ENCODE data around the gene SSTR5.

SSTR5 gene

GRCh38 chr16:1095450-1096168 lies 23.1 kb downstream of the SSTR5 start:
- no peak overlapping the region for H3K4me3 ChIP-seq (ENCODE audit: low read depth, low read length)
- no peak for DNase-seq (ENCODE audit: low read depth)
- TF ChIP-seq CTCF (IDR thresholded peaks at IDR 0.05; ENCODE audit: insufficient read depth, low read depth, low read length, missing control alignments), result no peak

DNA sequence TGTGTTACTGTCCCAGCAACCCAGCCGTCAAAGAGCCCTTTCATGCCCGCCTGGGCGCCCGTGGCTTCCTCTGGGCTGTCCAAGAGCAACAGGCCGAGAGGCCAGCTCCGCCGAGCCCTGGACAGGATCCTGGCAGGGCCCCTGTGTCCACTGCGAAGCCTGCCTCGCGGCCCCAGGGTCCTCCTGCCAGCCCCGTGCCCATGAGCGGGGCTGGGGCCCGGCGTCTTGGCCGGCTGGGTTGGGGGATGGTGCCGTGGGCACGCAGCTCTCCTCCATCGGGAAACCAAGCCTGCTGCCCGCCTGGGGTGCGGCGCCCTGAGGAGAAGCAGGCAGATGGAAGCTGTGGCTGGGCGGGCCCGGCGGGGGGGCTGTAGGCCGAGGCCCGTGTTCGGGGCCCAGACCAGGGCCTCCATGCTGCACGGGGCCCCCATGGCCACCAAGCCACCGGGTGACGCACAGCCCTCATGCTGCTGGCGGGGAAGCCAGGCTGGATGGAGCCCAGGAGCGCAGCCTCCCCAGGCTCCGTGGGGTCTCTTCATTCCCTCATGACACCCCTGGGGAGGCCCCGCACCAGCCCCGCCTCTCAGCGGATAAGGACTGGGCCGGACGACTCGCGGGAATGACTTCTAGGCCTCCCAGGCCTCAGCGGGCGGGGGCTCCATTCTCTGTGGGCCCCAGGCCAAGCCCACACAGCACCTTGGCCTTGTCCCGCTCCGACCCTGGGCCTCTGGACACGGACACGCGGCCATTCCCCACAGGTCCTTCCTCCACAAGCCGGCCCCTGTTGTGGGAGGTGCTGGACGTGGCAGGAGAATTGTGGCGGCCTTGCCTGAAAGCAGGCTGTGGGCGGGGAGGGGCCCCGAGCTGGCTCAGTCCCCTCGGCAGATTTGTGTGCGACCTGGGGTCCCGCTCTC lies 23.9 kb downstream of the SSTR5 start, which contains the start of gene C1QTNF8:
Gene C1QTNF8 (minus strand): TSS at position 76 of the 914 bp plus-strand sequence. CDS start 1,322 bp downstream, outside the sequence.
- no peak for TF ChIP-seq CTCF (IDR thresholded peaks at IDR 0.05; ENCODE audit: insufficient read depth, low read depth, low read length, missing control alignments)
- DNase-seq (ENCODE audit: low read depth), result no peak

GRCh38 chr16:1097156-1097555 lies 24.6 kb downstream of the SSTR5 start:
- TF ChIP-seq CTCF (IDR thresholded peaks at IDR 0.05; ENCODE audit: insufficient read depth, low read depth, low read length, missing control alignments), result no peak
- DNase-seq (ENCODE audit: low read depth), result no peak
- no peak overlapping the region for H3K4me3 ChIP-seq (ENCODE audit: low read depth, low read length)

More for the DNA sequence above, 23.9 kb downstream of the SSTR5 start, which contains the start of gene C1QTNF8:
- H3K4me3 ChIP-seq (ENCODE audit: low read depth, low read length), result no peak within 1 kb of the TSS

GRCh38 chr16:1097800-1098199 lies 25.3 kb downstream of the SSTR5 start:
- DNase-seq (ENCODE audit: low read depth), result no peak
- TF ChIP-seq CTCF (IDR thresholded peaks at IDR 0.05; ENCODE audit: insufficient read depth, low read depth, low read length, missing control alignments), result no peak
- no peak overlapping the region for H3K4me3 ChIP-seq (ENCODE audit: low read depth, low read length)

- no peak for DNase-seq (ENCODE audit: low read depth)
- H3K4me3 ChIP-seq (ENCODE audit: low read depth, low read length), result no peak overlapping the region
- TF ChIP-seq CTCF (IDR thresholded peaks at IDR 0.05; ENCODE audit: insufficient read depth, low read depth, low read length, missing control alignments), result no peak
Observed at GRCh38 chr16:1098266-1098991, 25.9 kb downstream of the SSTR5 start.

DNA sequence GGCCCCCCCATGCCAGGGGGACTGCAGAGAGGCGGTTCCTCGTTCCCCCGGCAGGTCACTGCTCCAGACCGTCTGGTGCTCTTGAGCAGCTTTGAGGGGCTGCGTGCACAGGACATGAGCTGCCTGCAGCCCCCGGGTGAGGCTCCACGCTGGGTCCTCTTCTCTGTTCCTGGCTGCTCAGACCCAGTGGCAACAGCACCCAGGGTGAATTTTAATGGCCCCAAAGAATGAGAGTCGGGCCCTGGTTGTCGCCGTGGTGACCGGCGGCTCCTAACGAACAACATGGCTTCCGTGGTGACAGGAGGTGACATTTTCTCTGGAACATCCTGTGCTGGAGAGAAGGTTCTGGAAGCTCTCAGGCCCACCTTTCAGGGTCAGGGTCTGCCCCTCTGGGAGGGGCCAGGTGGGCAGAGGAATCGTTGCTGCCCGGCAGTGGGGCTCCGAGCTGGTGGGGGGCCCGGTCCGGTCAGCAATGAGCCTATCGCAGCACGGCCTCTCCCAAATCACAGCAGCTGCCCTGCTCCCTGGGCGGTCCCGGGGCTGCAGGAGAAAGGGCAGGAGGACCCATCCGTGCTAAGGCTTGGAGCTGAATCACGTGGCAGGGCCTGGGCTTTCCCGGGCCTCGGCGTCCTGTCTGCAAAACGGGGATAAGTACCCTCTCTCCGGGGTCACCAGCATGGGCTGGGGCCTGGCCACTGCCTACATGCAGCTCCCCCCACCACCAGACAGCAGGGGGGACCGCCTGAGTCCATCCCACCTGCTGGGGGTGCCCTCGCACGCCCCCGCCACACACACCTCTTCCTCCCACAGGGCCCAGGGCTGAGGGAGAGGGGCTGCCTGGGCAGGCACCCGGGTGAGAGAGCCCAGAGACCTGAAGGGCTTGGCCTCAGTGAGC lies 26.9 kb downstream of the SSTR5 start:
- no peak for TF ChIP-seq CTCF (IDR thresholded peaks at IDR 0.05; ENCODE audit: insufficient read depth, low read depth, low read length, missing control alignments)
- no peak for DNase-seq (ENCODE audit: low read depth)
- no peak overlapping the region for H3K4me3 ChIP-seq (ENCODE audit: low read depth, low read length)

Measured in GM12865 (cell line).